Caco-2 (cell line): ENCODE measurements around the gene ADAM11. TPM values are rescaled to one million over a fixed set of nuclear protein-coding genes. Genes with fewer than 3 reads are reported as not detected.
"Not testable (repeated sequence)": the region's sequence is repeated elsewhere in the genome, so short reads cannot be mapped to it uniquely, and the experiment has no call there.

Experiments
- BruUV-seq: library from RNA; stranded (reverse); fragments of 400-500 nt; replicated peaks from 2 replicates; lab custom pipeline; 2021; lab: Mats Ljungman, UMichigan
- CTCF ChIA-PET: fragments of 300-600 bp; sonication (Branson Sonifier 250); formaldehyde crosslinking; loops from one replicate; lab custom pipeline; 2022; ENCODE audit warnings: antibody characterized with exemption; lab: Charles Lee
- POLR2A ChIA-PET: fragments of 300-600 bp; sonication (Branson Sonifier 250); formaldehyde crosslinking; loops from one replicate; lab custom pipeline; 2022; ENCODE audit warnings: antibody characterized with exemption; lab: Charles Lee
- DNase-seq, 2 experiments: peaks; one replicate each; pipeline versions ENCODE4 v3.0.0 to v3.0.0-alpha.2; 2020 to 2022
- H3K27me3 ChIP-seq: replicated peaks from 2 replicates; pipeline ENCODE4 v1.6.0; 2011; ENCODE audit warnings: low read length; ENCODE audit not compliant: control insufficient read depth, insufficient read depth
- H3K36me3 ChIP-seq: 2 replicates; pipeline ENCODE4 v1.5.1; 2011; ENCODE audit warnings: low read length; ENCODE audit not compliant: control insufficient read depth, insufficient read depth
- H3K4me1 ChIP-seq: fragments of 250-450 bp; sonication (Bioruptor Pico); 2 replicates; pipeline ENCODE4 v1.5.1; 2020; ENCODE audit warnings: mild to moderate bottlenecking
- H3K4me3 ChIP-seq: 2 replicates; pipeline ENCODE4 v1.5.1; 2011; ENCODE audit warnings: low read depth, mild to moderate bottlenecking, control low read depth, low read length
- H3K9me3 ChIP-seq: fragments of 250-450 bp; sonication (Bioruptor Pico); 2 replicates; pipeline ENCODE4 v1.5.1; 2020; ENCODE audit warnings: mild to moderate bottlenecking, moderate library complexity
- H3K27ac Mint-ChIP-seq: one replicate; pipeline ENCODE4 v1.8.0; 2022; ENCODE audit warnings: mixed read lengths; ENCODE audit not compliant: unreplicated experiment
- H3K27me3 Mint-ChIP-seq: one replicate; pipeline ENCODE4 v1.8.0; 2022; ENCODE audit warnings: mixed read lengths; ENCODE audit not compliant: insufficient read depth, unreplicated experiment
- H3K36me3 Mint-ChIP-seq: one replicate; pipeline ENCODE4 v1.8.0; 2022; ENCODE audit warnings: mild to moderate bottlenecking, mixed read lengths; ENCODE audit not compliant: insufficient read depth, unreplicated experiment
- H3K4me1 Mint-ChIP-seq: one replicate; pipeline ENCODE4 v1.8.0; 2022; ENCODE audit warnings: low read depth, mixed read lengths; ENCODE audit not compliant: unreplicated experiment
- H3K4me3 Mint-ChIP-seq: one replicate; pipeline ENCODE4 v1.8.0; 2022; ENCODE audit warnings: mild to moderate bottlenecking, moderate library complexity, mixed read lengths; ENCODE audit not compliant: unreplicated experiment
- H3K9me3 Mint-ChIP-seq: one replicate; pipeline ENCODE4 v1.8.0; 2022; ENCODE audit warnings: mixed read lengths; ENCODE audit not compliant: unreplicated experiment
- CTCF ChIP-seq, 2 experiments: fragments of 200-600 bp in 1 of 2; IDR thresholded peaks; 1 replicate in 1 of 2; 2 replicates in 1 of 2; pipeline versions ENCODE4 v1.5.1 to v1.8.0; 2011 to 2022; ENCODE audit warnings: antibody characterized with exemption in 1 of 2, control low read depth in 1 of 2, inconsistent platforms in 1 of 2, low read depth in 1 of 2, low read length in 1 of 2, mild to moderate bottlenecking in 1 of 2, moderate library complexity in 1 of 2; ENCODE audit not compliant: insufficient read depth in 1 of 2, severe bottlenecking in 1 of 2, unreplicated experiment in 1 of 2
- intact Hi-C: fragments of 100-400 bp; cut with micrococcal nuclease; formaldehyde crosslinking; loops from one replicate; pipeline ENCODE4 v1.10.0; 2022; ENCODE audit not compliant: unreplicated experiment
- total RNA-seq: library from RNA; stranded (reverse); gene quantifications from 2 replicates; pipeline ENCODE4 v1.2.3, GENCODE V29; 2022

Gene ADAM11
- total RNA-seq, 1 experiment from 2014 or later, result 1.9 TPM

- Mint-ChIP-seq H3K36me3 (peaks cover 8% of the 10 kb centered on the region), H3K9me3 (no peaks in the 10 kb centered on the region), H3K4me1 (no peaks in the 10 kb centered on the region), H3K27me3 (no peaks in the 10 kb centered on the region), H3K4me3 (no peak overlapping the region), H3K27ac (no peak overlapping the region)
- no peaks in the 10 kb centered on the region for H3K4me1 ChIP-seq
- no peaks in the 10 kb centered on the region for H3K36me3 ChIP-seq
- no peaks in the 10 kb centered on the region for H3K9me3 ChIP-seq
- ChIA-PET CTCF (interaction anchor here (0.7 kb wide), 1 partner anchor 45 kb away, joined by 3 read pairs; no protein-coding TSS in a partner anchor), POLR2A (no interaction called here)
- H3K27me3 ChIP-seq, result no peaks in the 10 kb centered on the region
- no peak for TF ChIP-seq CTCF (IDR thresholded peaks at IDR 0.05; ENCODE audit: insufficient read depth in 1 of 2, low read depth in 1 of 2, low read length in 1 of 2, severe bottlenecking in 1 of 2, unreplicated experiment in 1 of 2)
- intact Hi-C loops, result no loop called here
- no TSS peak for BruUV-seq
- DNase-seq, result no peak
- no peak overlapping the region for H3K4me3 ChIP-seq
Observed at GRCh38 chr17:44820631-44821212, 61.9 kb downstream of the ADAM11 start.

- intact Hi-C loops, POLR2A ChIA-PET, H3K27ac Mint-ChIP-seq, H3K4me1 ChIP-seq, H3K9me3 ChIP-seq, H3K9me3 Mint-ChIP-seq, BruUV-seq, H3K36me3 Mint-ChIP-seq, H3K4me1 Mint-ChIP-seq, H3K27me3 ChIP-seq, CTCF ChIA-PET, H3K4me3 ChIP-seq, H3K36me3 ChIP-seq, H3K27me3 Mint-ChIP-seq, H3K4me3 Mint-ChIP-seq: not testable (repeated sequence)
- peak in 1 of 2 experiments; percentile 9 for DNase-seq
Observed at GRCh38 chr17:44825236-44825635, 66.4 kb downstream of the ADAM11 start.

GRCh38 chr17:44826123-44826790, 67.5 kb downstream of the ADAM11 start:
- no peaks in the 10 kb centered on the region for H3K9me3 ChIP-seq
- H3K36me3 ChIP-seq, result no peaks in the 10 kb centered on the region
- H3K4me1 Mint-ChIP-seq, result no peaks in the 10 kb centered on the region
- POLR2A ChIA-PET, result no interaction called here
- no peaks in the 10 kb centered on the region for H3K36me3 Mint-ChIP-seq
- no peak overlapping the region for H3K4me3 Mint-ChIP-seq
- H3K9me3 Mint-ChIP-seq, result no peaks in the 10 kb centered on the region
- H3K27me3 Mint-ChIP-seq, result no peaks in the 10 kb centered on the region
- H3K27ac Mint-ChIP-seq, result no peak overlapping the region
- CTCF ChIA-PET, result no interaction called here
- intact Hi-C loops, result no loop called here
- no peaks in the 10 kb centered on the region for H3K27me3 ChIP-seq
- peak in 1 of 2 experiments; percentile 9 for DNase-seq
- peaks cover 12% of the 10 kb centered on the region for H3K4me1 ChIP-seq
- no peak for TF ChIP-seq CTCF (IDR thresholded peaks at IDR 0.05; ENCODE audit: insufficient read depth in 1 of 2, low read depth in 1 of 2, low read length in 1 of 2, severe bottlenecking in 1 of 2, unreplicated experiment in 1 of 2)
- no peak overlapping the region for H3K4me3 ChIP-seq
- BruUV-seq, result no TSS peak
